Germinal center (tissue), 1 donor: ENCODE data around the gene NNAT.
A peak's percentile ranks its signal among the peaks of the same experiment; 100 is the strongest.
"Not testable (repeated sequence)": the region's sequence is repeated elsewhere in the genome, so short reads cannot be mapped to it uniquely, and the experiment has no call there.

ENCODE experiments used
- DNase-seq: peaks from one replicate; pipeline ENCODE4 v3.0.0; 2012; ENCODE audit warnings: mixed read lengths, low spot score

The NNAT gene

DNA sequence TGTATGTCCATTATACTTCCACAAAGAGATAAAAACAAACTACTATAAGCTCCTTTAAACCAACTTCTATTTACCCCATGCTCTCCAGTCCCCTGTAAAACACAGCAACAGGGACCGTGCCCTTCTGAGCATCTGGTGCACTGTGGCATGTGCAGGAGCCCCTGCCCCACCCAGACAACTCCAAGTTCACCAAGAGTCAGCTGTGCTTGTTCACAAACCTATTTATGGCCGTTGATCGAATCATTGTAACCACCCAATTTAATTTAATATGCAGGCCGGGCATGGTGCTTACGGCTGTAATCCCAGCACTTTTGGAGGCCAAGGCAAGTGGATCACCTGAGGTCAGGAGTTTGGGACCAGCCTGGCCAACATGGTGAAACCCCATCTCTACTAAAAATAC, 20.3 kb downstream of the NNAT start:
- DNase-seq: no peak

DNA sequence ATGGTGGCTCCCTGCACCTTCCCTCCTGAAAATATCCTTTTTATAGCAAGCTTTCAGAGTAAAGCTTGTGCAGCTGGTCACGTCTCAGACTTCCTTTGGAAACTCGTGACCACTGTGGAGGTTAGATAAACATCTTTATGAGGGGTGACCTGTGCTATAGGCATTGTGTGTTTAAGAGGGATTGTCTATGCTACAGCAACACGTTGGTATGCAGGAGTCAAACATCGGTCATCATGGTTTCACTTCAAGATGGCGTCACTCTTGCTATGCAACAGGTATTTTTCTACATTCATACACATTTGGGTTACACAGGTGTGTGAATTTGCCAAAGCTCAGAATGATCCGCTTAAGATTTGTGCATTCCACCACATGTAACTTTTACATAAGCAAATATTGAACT, 21.2 kb downstream of the NNAT start:
- DNase-seq: no peak

DNA sequence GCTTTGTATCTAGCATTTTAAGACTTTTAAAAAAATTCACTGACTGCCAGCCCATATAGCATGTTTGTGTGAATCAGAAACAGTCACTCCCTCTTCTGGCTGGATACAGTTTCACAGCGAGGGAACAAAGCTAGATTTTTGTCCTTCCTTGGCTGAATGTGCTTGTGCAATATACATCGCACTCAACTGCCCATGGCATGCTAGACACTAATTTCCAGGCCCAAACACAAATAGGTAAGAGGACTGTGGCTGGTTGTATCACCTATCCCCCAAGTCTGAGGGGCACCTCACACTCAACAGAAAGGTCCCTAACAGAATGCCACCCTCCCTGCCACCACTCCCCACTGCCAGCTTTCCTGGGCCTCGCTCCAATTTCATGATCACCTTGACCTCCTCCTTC, 22.8 kb downstream of the NNAT start:
- no peak for DNase-seq

DNA sequence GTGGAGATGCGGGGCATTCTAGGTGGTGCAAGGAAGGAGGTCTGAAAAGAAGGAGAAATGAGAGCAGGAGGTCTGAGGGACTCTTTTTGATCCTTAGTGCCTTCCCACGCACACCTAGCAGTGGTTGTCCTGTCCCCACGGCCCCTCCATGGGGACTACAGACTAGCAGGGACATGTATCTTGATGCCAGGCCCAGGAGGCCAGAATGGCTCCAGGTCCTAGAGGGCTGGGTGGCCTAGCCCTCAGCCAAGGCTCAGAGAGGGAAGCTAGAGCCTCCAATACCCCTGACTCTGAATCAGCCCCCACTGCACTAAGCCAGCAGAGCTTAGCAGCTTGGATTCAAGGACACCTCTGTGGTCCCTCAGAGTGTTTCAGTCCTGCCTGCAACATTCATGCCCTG, 23.3 kb downstream of the NNAT start:
- DNase-seq: no peak

DNA sequence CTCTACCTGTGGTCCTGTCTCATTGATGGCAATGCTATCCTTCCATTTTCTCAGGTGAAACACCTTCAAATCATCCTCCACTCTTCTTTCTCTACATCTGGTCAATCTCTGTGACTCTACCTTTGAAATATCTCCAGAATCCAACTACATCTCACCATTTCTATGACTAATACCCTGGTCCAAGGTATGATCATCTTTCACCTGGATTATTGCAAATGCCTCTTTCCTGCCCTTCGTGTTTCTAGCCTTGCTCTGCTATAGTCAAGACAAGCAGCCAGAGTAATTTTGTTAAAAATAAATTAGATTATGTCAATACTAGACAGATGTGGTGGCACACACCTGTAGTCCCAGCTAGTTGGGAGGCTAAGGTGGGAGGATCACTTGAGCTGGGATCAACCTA, 24.5 kb downstream of the NNAT start:
- DNase-seq: no peak

DNA sequence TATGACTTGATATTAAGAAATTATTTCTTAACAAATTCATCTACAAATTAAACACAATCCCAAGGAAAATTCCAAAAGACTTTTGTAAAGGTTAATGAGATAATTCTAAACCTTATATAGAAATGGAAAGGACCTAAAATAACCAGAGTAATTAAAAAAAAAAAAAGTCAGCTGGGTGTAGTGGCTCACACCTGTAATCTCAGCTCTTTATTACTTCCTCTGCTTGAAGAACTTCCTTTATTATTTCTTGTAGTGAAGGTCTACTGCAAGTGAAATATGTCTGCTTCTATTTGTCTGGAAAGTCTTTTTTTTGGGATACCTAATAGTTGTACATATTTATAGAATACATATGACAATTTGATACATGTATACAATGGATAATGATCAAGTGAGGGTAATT, 26.9 kb downstream of the NNAT start:
- DNase-seq: no peak

DNA sequence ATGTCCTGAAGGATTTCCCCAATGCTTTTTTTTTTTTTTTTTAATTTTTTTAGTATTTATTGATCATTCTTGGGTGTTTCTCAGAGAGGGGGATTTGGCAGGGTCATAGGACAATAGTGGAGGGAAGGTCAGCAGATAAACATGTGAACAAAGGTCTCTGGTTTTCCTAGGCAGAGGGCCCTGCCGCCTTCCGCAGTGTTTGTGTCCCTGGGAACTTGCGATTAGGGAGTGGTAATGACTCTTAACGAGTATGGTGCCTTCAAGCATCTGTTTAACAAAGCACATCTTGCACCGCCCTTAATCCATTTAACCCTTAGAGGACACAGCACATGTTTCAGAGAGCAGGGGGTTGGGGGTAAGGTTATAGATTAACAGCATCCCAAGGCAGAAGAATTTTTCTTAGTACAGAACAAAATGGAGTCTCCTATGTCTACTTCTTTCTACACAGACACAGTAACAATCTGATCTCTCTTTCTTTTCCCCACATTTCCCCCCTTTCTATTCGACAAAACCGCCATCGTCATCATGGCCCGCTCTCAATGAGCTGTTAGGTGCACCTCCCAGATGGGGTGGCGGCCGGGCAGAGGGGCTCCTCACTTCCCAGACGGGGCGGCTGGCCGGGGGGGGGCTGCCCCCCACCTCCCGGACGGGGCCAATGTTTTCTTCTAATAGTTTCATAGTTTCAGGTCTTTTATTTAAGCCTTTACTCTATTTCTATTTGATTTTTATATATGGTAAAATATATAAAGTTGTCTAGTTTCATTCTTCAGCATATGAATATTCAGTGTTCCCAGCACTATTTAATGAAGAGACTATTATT, 29.3 kb downstream of the NNAT start:
- not testable (repeated sequence) for DNase-seq

DNA sequence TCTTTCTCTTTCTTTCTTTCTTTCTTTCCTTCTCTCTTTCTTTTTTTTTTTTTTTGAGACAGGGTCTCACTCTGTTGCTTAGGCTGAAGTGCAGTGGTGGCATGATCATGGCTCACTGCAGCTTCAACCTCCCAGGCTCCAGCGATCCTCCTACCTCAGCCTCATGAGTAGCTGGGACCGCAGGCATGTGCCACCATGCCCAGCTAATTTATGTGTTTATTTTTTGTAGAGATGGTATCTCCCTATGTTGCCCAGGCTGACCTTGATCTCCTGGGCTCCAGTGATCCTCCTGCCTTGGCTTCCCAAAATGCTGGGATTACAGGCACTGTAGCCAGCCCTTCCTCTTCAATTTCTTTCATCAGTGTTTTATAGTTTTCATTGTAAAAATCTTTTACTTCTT, 30.6 kb downstream of the NNAT start:
- DNase-seq: not testable (repeated sequence)

DNA sequence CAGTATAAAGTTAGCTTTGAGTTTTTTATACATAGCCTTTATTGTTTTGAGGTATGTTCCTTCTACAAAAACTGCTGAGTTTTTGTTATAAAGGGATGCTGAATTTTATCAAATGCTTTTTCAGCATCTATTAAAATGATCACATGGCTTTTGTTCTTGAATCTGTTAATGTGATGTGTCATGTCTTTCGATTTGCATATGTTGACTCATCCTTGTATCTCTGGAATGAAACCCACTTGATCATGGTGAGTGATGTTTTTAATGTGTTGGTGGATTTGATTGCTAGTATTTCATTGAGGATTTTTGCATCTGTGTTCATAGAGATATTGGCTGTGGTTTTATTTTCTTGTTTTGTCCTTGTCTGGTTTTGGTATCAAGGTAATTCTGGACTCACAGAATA, 31.4 kb downstream of the NNAT start:
- no peak for DNase-seq

DNA sequence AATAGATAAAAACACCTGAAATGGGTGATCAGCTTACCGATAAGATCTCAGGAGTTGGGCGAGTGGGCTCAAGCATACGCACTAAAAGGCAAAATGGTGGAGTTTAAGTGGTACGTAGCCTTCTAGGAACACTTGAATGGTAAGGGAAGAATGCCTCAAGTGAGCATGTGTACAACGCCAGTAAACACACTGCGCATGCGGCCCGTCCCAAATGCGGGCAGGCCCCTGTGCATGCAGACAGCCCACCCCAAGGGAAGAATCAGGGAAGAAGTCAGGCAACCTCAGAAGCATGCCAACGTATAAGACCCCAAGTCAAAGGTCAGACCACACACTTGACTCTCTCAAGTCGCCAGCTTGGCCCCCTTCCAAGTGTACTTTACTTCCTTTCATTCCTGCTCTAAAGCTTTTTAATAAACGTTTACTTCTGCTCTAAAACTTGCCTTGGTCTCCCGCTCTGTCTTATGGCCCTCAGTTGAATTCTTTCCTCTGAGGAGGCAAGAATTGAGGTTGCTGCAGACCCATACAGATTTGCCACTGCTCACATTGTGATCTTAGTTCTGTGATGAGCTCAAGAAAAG, 33.8 kb downstream of the NNAT start:
- not testable (repeated sequence) for DNase-seq

DNA sequence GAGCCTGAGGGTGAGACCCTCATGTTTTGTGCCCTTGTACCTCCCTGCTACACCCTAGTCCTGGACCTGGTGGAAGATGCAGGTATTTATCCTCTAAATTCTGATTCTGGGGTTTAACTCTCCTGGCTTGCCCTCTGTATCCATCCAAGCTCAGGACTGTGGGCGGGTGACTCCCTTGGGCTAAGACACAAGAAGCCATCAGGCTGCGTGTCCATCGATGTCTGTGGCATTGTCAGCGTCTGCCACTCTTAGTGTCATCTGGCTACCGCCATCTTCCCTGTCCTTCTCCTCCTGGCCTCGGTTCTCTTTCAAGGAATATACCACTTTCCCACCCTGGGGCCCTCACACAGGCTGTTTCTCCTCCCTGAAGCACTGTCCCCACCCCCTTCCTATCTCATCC, 35.5 kb downstream of the NNAT start:
- no peak for DNase-seq

DNA sequence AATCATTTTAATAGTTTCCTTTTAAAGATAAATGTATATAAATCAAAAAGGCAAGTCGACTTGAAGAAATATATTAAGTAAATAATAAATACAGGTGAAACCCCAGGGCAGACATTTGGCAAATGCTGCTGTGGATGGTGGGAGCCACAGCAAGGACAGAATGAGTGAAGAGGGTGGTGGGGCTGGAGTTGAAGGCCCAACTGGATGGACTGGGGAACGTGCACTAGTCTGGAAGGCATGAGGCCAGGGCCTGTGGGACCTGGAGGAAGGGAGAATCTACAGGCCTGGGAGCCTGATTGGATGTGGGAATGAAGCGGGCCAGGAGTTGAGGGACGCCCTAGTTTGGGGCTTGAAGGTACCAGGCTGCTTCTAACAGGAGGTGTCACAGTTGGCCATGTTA, 37.3 kb downstream of the NNAT start:
- DNase-seq: no peak

DNA sequence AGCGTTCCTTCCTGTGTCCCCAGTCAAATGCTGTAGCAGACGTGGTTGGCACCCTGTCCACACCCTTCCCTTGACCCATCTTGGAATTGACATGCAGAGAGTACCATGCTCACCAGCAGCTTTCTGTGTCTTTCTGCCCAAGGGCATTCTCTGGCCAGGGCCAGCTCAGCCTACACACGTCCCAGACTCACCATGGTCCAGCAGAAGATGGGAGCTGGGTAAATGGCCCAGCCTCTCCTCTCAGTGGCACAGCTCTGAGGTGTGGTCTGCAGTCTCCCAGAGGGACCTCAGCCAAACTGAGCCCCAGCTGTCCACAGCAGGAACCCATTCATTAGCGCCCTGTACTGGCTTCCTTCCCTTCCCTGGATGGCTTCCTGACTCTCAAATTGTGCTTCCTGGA, 37.7 kb downstream of the NNAT start:
- no peak for DNase-seq

DNA sequence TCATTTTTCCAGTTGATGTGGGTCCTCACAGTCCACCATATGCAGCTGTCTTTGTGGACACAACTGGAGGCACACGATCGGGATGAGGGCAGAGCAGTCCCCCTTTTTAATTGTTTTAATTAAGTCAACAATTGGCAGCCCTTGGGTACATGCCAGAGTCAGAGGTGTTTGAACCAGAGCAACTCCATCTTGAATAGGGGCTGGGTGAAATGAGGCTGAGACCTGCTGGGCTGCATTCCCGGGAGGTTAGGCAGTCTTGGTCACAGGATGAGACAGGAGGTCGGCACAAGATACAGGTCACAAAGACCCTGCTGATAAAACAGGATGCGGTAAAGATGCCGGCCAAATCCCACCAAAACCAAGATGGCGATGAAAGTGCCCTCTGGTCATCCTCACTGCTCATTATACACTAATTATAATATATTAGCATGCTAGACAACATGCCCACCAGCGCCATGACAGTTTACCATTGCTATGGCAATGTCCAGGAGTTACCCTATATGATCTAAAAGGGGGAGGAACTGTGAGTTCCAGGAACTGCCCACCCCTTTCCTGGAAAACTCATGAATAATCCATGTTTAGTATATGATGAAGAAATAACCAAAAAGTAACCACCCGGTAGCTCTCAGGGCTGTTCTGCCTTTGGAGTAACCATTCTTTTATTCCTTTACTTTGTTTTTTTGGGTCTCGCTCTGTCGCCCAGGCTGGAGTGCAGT, 38.4 kb downstream of the NNAT start:
- no peak for DNase-seq

DNA sequence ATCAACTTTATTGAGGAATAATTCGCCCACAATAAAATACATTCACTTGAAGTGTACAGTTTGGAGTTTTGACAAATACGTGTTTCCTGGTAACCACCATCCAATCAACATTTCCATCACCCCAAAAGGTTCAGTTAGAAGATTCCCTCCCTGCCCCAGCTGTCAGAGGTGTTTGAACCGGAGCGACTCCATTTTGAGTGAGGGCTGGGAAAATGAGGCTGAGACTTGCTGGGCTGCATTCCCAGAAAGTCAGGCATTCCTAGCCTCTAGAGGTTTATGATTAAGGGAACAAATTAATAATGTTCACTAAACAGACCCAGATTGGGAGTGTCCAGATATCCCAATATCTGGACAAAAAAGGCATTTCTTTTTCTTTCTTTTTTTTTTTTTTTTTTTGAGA, 39.6 kb downstream of the NNAT start:
- DNase-seq: no peak

DNA sequence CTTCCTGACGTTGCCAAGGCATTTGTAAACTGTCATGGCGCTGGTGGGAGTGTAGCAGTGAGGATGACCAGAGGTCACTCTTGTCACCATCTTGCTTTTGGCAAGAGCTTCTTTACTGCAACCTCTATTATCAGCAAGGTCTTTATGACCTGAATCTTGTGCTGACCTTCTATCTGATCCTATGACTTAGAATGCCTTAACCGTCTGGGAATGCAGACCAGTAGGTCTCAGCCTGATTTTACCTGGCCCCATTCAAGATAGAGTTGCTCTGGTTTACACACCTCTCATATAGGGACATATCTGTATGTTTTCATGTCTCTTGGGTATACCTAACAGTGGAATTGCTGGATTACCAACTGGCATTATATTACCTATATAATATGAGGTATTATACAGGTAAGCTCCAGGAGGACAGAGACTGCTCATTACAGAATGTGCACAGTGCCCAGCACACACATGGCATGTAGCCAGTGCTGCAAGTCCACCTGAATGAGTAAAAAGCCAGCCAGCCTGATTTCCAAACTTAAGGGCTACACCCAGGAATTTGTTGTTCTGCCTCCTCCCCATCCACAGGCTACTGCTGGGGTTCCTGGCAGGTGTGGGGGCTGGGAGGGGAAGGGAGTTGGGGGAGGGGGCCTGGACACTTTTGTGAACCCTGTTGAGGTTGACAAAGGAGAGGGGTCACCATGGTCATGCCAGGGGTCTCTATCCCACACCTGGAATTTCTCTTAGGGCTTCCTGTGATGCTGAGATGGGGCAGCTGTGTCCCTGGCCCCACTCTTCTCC, 41.8 kb downstream of the NNAT start:
- DNase-seq: no peak

DNA sequence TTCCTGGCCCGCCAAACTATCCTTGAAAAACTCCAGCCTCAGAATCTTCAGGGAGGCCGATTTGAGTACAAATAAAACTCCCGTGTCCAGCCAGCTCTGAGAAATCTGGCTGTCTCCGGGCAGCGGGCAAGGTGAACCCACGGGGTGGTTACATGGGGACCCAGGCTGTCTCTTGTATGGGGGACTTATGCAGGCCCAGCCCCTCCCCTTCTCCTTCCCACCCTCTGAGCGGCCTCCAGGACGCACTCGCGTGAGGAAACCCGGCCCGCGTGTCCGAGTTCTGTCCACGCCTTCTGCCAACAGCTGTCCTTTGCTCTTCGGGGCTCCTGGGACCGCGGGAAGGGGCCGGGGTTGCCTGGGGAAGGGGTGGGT, 43.0 kb downstream of the NNAT start:
- DNase-seq: no peak

DNA sequence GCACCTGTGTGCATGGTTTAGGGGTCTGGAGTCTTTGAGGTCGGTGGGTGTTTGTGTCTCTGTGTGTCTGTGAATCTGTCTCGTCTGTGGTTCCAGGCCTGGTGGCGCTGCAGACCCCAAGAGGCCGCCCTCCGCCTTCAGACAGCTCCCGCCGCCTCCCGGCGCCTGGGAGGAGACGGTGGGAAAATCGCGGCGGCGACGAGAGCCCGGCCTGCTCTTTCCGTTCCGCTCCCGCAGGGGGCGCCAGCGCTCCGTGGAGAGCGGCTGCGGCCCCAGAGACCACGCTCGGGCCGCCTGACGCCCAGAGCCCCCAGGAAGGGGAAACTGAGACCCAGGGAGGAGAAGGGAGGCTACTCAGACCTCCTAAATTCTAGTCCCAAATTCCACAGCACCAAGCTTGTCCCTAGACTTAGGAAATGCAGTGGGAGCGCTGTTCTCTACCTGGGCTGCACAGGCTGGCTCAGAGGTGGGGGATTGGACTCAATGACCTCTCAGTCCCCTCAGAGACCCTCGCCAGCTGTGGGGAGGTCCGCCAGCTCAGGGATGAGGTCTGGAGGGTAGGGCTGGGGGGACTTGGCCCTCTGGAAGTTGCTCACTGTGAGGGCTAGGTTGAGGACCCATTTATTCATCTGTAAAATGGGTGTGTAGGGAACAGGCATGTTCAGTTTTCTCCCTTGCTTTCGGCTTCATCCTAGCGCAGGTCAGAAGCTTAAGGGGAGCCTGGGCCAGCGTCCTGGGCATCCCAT, 43.5 kb downstream of the NNAT start:
- peak; percentile 71 for DNase-seq

DNA sequence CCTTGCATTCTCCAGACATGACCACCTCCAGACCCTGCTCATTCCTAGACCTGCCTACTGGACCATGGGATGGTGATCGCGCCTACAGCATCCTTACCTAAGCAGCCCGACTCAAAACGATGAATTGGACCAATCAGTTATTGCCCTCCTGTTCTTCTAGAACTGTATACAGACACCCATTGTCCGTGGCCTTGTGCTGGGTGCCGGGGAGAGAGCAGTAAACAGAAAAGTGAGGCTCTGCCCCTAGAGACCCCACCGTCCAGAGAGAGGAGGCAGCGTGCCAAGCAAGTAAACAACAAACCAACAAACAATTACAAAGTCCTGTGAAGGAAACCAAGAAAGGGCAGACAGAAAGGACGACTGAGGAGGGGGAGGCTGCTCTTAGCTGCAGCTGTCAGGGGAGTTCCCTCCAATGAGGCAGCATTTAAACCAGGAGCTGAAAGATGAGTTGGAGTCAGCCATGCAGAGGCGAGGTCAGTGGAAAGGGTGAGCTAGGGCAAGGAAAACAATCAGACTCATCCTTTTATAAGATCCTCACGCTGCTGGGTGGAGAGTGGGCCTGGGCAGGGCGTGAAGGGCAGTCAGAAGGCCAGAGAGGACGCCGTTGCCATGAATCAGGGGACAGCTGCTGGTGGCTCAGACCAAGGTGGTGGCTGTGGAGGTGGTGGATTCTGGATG, 44.2 kb downstream of the NNAT start:
- DNase-seq: no peak

DNA sequence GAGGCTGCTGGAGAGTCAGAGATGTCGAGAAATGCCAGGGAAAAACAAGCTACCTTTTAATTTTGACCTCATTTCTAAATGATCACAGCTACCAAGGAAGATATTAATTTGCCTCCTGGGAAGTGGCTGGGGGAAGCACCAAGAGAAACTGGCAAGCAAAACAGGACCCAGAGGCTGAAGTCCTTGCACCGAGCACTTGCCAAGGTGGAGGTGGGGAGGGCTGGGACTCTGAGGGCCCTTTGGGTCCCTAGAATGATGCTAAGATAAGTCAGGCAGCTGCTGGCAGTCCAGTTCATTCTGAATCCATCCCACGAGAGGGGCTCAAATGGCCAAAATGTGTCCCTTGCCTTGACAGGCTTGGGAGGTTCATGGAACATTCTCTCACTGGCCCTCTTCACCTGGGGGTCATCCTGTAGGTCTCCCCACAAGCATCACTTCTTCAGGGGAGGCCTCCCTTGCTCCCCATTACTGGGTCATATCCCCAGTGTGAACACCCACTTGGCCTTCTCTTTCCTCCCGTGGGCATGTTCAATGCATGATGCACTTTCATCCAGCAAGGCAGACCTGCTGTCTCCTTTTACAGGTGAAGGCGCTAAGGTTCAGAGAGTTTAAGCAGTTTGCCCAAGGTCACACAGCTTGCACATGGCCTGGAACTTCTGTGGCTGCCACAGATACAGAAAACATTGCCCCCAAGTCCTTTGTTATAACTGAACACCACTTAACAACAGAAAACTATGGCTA, 45.7 kb downstream of the NNAT start:
- DNase-seq: no peak

DNA sequence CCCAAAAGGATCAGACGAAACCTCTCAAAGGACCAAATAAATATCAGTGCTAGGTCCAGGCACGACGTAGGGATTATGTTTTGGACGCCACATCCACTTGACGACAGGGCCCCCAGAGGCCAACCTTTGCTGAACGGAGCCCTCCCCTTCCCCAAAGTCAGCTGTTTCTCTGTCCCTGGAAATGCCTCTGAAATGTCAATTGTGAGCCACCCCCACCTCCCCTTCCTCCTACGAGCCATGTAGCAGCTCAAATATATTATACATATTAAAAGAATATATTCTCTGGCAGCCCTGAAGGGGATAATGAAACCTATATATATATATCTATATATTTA, 46.2 kb downstream of the NNAT start:
- DNase-seq: no peak
